ENCODE results near the gene DCANP1. TPM values are rescaled to one million over a fixed set of nuclear protein-coding genes. Genes with fewer than 3 reads are reported as not detected.

Gene DCANP1
- total RNA-seq, 1 experiment from 2014 or later, result not detected

DNA sequence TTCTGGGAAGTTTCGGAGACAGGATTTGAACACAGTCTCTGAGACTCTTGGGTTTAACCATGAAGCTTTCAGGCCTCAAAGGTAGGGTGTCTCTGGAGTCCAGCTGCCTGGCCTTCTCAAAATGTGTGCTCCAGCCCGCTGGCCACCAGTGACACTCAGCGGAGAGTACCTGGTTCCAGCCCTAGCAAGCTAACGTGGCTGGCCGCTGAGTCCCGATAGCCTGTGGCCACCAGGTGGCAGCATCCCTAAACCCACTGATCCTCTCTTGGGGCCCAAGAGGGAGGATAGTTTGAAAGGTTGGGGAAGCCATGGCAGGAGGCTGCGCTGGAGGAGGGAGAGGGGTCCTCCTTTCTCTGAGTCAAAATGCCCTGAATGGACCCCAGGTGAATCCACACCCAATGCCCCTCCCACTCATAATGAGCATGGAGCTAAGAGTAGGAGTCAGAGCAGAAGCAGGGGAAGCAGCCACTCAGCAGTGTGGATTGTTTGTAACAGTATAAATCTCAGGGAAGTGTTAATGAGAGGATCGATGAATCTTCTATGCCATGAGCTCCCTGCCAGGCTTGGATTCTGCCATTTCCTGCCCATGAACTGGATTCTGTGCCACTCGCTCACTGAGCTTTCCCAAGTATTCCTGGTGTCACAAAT lies 10.4 kb upstream of the DCANP1 start:
- peak; percentile 54 for DNase-seq (ENCODE audit: low read depth)

DNA sequence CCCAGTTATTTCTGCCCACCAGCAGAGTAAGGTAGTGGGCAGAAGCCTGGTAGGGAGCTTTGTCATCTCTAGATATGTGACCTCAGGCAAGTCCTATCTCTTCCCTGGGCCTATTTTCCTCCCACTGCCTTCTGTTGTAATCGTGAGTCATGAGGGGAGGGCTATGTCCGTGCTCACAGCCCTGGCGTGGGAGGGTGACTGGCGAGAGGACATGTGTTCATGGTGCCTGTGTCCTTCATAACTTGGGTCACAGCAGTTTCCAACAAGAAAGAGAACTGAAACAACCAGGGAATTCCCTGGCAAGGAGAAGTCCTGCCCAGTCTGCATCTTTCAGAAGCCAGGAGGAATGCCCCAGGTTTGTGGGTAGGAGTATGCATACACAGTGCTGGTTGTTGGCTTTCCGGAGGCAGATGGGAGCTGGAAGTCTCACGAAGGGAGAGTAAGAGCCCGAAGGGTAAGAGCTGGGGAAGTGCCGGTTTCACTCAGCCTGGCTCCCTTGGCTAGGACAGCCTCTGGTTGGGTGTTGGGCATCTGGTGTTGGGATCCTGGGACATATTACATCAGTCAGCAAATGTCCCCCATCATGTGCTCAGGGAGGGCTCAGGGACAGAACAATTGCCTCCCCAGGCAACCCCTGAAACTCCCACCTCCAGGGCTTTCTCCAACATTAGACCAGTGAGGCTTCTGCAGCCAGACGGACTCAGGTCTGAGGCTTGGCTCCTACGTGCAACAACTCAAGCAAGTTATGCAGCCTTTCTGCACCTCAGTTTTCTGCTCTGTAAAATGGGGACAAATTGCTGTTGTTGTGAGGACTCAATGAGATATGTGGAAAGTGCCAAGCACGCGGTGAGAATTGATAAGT lies 9.3 kb upstream of the DCANP1 start:
- peak; percentile 75 for DNase-seq (ENCODE audit: low read depth)

DNA sequence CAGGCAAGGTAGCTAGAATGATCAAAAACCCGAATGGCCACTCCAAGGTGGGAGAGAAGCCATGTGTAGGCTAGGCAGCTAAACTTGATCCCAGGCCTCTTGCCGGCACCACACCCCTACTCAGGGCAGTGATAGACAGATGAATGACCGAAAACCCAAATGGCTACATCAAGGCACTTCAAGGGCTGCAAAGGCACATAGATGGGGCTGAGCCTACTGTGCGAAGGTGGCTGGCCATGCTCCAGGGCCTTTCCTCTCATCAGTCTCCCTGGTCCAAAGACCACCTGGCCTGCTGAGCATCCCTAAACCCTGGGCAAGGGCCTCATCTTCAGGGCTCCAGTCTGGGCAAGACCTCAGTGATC lies 8.7 kb upstream of the DCANP1 start:
- DNase-seq (ENCODE audit: low read depth), result no peak

DNA sequence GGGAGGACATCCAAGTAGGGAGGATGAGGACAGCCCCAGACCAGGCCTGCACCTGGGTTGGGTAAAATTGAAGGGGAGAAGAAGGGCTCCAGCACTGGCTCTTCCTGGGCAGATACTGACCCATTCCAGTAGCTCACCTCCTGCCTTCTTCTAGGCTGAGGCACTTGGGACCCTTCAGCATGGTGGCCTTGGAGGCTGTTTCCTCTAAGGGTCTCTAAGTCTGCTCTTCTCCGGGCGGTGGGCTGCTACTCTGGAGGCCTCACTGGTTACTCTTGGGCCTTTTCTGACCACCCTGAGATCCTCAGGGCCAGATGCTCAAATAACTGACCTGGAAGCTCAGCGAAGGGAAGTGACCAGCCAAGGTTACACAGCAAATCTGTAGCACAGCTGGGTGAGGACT lies 7.8 kb upstream of the DCANP1 start:
- no peak for DNase-seq (ENCODE audit: low read depth)

DNA sequence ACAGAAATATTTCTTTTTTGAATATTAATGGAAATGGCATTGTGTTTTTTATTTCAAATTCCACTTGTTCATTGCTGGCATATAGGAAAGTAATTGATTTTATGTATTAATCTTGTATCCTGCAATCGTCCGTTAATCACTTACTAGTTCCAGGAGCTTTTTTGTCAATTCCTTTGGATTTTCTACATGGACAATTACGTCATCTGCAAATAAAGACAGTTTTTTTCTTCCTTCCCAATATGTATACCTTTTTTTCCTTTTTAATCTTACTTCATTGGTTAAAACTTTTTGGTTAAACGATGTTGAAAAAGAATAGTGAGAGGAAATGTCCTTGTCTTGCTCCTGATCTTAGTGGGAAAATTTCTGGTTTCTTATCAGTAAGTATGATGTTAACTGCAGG lies 6.5 kb upstream of the DCANP1 start:
- DNase-seq (ENCODE audit: low read depth), result no peak

DNA sequence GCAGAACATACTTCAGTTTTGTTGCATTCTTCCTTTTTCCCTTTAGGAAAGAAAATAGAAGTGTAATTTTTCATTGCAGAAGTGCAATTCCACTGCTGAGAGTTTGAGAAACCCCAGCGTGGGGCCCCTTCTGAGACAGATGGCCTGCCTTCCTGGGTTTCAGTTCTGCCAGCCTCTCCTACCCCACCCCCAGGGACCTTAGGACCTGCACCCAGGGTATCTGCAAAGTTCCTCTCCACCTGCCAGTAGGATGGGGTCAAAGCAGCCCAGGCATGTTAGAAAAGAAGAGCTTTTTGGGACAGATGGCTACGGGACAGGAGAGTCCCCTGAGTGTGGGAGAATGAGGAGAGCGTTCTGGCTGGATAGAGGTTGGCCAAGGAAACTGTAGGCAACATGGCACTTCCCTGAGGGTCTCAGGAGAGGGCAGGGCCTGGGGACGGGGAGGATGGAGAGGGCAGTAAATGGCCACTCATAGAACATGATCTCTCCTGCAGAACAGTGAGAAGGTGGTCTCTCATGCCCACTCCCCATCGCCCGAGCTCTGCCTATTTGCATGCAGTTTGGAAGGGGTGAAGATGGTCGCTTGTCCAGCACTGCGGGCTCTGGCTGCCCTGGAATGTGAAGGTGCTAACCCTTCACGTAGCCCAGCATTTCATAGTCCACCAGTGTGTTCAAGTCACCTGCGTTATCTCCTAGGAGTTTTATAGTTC lies 5.3 kb upstream of the DCANP1 start, which contains the start of gene TIFAB:
TIFAB (minus strand) TSS at position 31 of the 710 bp plus-strand sequence. CDS start 2,412 bp downstream, outside the sequence.
- DNase-seq (ENCODE audit: low read depth), result no peak

DNA sequence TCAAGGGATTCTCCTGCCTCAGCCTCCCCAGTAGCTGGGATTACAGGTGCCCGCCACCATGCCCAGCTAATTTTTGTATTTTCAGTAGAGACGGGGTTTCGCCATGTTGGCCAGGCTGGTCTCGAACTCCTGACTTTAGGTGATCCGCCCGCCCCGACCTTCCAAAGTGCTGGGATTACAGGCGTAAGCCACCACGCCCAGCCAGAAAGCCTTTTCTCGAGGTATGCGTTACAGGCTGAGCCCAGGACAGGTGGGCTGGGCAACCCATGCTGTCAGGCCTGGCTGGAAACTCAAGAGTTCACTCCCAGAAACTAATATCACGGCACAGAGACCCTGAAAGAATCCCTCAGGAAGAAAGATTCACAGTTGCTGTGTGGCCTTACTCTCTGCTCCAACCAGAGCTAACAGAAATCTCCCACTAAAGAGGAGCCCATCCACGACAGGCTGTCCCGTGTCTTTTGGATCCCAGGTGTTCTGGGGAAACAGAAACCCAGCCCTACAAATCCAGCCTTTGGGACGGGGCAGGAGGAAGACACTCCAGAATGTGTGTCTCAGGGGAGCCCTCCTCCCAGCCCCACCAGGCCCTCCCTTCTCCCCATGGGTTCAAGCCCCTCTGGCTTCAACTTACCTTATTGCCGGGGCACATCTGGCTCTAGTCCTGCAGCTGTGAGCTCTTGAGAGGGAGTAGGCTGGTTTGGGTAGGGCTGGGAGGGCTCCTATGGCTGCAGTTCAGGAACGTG lies 4.6 kb upstream of the DCANP1 start:
- no peak for DNase-seq (ENCODE audit: low read depth)

DNA sequence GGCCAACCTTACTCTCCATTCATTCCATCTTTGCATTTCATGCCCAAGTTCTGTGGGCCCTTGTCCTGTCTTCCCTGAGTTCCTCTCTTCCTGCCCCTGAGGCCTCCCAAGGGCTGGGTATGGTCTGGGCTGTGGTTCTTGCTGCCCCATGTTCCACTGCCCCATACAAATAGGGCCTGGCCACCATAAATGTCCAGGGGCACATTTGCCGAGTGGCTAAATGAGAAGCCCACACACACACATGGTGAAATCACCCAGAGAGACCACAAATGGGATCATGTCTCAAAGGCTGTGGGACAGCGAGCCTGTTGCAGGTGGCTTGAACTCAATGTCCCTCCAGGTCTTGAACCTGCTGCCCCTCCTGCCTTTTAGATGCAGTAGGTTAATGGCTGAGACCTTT lies 3.8 kb upstream of the DCANP1 start:
- no peak for DNase-seq (ENCODE audit: low read depth)

DNA sequence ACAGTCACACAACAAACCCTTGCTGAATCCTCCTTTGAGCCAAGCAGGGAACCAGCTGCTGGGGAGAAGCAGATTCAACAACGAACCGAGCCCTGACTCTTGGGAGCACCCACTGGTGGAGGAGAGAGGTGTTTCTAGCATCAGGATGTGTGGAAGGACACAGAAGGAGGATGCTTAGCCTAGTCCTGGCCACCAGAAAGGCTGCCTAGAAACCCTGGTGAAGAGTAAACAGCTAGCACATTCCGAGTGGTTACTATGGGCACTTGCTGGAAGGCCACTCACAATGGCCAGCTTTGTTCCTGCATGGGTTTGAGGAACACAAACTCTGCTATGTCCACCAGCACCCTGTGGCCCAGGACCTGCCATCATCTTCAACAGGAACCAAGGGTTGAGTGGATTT lies 3.2 kb upstream of the DCANP1 start:
- no peak for DNase-seq (ENCODE audit: low read depth)

DNA sequence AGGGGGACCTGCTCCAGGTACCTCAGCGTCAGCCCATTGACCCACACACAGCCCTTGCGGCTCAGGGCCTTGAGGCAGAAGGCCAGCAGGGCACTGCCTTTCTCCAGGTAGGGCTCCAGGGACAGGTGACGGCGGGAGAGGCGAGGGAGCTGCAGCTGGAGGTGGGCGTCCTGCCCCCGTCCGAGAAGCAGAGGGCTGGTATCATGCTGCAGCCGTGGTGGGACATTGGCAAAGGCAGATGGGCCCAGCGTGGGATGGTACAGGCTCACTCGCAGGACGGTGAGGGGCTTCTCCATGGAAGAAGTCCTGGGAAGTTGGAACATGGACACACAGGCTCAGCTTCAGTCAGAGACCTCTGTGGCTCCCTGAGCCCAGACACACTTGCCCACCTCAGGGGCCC lies 2.5 kb upstream of the DCANP1 start:
- DNase-seq (ENCODE audit: low read depth), result no peak

DNA sequence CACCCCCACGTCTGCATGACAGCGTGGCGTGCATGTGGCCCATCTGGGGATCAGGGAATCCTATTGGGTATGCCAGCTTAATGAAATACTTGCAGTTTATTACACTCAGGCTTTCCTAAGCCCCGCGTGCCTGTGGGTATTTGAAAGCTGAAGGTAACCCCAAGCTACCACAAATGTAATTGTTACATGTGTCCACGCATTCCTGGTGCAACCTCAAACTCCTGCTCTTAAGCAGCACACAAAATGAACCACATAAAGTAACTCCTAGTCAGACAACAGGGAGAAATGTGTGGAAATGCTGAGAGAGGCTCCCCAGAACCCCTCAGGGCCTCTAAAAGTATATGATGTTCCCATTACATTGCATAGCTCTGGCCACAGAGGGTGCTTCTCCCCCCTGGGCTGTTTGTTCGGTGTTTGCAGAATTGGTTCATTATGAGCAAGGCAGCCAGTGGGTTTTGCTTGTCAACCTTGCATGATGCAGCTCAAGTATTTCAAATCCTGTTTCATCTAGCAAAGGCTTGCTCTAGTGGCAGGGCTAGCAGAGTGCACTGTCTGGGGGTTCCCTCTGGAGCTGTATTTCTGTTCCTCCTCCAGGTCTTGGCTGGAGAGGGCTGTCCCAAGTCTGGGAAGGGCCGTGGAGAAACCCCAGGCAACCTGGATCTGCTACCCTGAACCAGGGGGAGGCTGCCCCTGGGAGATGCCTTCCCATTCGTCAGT lies 1.8 kb upstream of the DCANP1 start:
- DNase-seq (ENCODE audit: low read depth), result no peak

DNA sequence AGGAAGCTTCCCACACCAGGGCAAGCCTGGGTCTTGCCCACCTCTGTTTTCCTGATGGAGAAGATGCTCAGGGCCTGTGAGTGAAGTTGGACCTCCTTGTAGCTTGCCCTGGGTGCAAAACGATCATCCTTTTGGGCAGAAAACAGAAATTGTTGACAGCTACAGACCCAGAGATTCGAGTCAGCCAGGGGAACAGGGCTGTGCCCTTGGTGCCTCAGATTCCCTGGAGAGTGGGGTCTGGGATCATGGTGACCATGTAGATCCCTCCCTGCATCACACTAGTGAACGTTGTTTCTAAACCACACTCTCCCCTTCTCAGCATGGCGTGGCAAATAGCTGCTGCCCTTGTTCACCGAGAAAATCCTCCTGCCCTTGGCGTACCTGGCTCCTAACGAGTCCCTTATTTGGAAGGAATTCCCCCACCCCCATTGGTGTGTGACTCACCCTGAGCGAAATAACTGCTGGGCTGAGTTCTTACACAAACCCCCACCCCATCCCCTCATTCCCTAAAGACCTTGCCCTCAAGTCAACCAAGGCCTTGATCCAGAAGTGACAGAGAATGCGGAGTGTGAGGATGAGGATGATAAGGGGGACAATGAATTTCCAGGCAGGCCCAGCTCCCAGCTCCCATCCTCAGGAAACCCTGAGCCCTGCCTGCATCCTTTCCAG lies 1.1 kb upstream of the DCANP1 start:
- DNase-seq (ENCODE audit: low read depth), result no peak

DNA sequence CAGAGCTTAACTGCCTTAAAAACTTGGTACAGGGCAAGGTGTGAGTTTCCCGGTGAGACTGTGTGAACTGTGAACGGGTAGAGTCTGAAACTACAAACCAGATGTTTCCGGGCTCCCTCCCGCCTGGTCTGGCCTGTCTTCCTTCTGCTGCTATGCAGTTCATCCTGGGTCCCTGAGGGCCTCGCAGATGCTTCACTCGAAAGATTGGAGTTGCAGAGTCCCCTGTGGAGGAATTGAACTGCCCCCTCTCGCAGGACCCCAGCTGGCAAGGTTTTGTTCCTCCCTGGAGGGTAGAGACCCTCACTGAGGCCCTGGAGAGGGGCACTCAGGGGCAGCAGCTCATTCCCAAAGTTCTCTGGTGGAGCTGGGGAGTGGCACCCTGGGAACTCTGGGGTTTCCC lies 533 bp downstream of the DCANP1 start:
- DNase-seq (ENCODE audit: low read depth), result no peak

DNA sequence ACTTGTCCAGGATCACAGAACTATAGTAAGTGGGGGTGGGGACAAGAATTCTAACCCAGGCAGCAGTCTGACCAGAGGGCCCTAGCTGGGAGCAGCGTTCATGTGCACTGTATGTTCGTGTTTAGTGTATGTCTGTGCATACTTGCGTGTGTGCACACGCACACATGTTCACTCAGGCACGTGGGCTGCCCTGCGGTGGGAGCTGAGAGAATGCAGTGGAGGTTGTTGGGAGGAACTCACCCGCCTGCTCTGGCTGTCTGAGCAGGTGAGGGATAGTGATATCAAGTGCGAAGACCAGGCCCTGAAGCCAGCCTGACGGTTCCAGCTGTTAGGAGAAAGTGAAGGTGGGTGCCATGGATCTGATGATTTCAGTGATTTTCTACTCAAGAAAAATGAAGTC lies 942 bp downstream of the DCANP1 start:
- no peak for DNase-seq (ENCODE audit: low read depth)

DNA sequence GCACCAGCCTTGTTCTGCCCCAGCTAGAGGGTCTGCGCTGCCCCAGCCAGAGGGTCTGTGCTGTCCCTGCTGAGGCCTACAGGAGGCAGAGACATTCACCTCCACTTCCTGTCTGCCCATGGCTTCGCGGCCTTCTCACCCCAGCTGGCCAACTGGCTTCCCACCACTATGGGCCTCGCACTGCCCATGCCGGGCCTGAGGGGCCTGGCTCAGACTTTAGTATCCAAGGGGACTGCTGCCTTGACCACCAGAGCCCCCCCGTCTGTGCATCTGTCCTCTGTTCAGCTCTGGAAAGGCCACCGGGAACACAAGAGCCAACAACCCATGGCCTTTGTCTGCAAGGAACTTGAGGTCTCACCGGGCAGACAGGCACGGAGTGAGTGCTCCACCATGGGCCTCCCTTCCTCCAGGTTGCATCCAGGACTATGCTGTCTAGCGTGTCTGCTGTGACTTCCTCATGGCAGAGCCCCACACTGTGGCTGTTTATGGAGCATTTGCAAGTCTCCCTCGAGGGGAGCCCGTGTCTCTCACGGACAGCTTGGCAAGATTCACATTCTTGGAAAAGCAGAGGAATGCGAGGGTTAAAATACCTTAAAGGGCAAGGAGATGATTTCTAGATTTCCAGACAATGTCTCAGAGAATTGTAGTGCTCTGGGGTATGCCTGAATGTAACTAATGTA lies 1.7 kb downstream of the DCANP1 start:
- DNase-seq (ENCODE audit: low read depth), result no peak

DNA sequence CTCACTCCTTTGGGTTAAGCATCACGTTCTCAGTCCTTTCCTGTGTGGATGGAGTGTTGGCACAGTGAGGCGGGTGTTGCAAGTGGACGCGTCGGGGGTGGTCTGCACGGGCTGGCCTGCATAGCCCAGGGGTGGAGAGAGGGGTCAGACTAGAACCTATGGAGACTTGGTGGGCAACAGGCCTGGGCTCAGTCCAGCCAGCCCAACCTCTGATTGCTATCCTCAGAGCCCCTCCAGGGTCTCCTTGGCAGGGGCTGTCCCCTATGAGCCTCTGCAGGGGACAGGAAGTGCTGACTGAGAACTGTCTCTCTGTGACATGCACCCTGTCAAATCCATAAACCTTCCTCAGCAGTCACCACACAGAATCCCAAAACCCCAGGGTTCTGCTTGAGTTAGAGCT lies 2.3 kb downstream of the DCANP1 start:
- no peak for DNase-seq (ENCODE audit: low read depth)

DNA sequence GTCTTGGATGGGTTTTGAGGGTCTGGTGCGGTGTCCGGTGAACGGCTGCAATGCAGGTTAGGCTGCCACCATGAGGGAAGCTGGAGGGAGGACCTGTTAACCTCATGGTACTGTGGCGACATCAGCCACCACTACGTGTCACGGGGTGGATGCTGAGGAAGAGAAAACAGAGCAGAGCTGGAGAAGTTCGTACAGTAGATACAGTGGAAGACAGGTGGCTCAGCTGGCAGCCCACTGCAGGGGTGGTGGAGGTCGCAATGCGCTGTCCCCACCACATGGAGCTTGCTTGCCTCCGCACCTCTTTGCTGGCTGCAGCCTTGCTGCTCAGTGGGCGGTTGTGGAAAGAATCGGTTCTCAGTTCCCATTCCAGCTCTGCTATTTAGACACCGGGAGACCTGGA lies 2.8 kb downstream of the DCANP1 start:
- no peak for DNase-seq (ENCODE audit: low read depth)

DNA sequence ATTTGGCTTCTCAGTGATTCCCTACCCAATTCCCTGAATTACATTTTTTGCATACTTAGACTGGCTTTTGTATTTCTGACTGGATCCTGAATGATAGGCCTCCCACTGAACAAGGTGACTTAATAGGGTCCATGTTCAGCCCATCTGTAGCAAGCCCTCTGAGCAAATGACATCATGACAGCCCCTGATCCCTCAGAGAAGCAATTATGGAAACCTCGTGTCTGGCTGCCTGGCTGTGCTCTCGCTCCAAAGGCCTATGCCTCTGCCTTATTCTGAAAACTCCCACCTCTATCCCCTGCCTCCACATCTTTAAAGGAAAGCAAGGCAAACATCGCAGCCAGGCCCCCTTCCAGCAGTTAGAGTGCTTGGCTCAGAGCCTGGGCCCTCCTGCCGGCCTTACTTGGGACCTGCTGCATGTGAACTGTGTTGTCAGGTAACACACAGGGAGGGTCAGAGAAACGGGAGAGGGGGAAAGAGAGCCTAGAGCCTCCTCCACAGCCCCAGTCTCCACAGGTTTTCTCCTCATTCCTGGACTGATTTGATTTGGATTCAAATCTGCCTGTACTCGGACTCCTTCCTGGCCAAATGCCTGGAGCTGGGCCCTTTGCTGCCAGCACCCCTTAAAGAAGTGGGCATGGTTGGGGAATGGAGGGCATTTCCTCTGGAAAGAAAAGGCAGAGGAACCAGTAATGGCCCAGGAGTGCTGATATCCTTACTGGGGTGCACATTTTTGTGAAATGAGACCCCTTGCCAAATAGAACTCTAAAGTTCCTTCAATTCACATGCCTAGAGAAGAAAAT lies 3.8 kb downstream of the DCANP1 start:
- DNase-seq (ENCODE audit: low read depth), result no peak
